GM13977 (cell line): Measurements from ENCODE around the gene LRRC23.

Source experiments
- DNase-seq: peaks from one replicate; pipeline ENCODE4 v3.0.0; 2012; ENCODE audit warnings: low spot score
- CTCF ChIP-seq: IDR thresholded peaks from 2 replicates; pipeline ENCODE4 v1.5.1; 2012; ENCODE audit warnings: mild to moderate bottlenecking, control low read depth; ENCODE audit not compliant: insufficient read depth; ENCODE audit errors: extremely low read depth, missing control alignments
- in situ Hi-C: fragments of 300-500 bp; cut with MboI; formaldehyde crosslinking; loops from one replicate; pipeline ENCODE4 v1.12.0; 2022; ENCODE audit warnings: low sequenced_read_pairs, low pct_unique_long_range_greater_than_20kb, mixed read lengths, inconsistent platforms; ENCODE audit not compliant: unreplicated experiment

Gene LRRC23

GRCh38 chr12:6936194-6936635 lies 31.6 kb downstream of the LRRC23 start:
- no peak for TF ChIP-seq CTCF
- no peak for DNase-seq
- in situ Hi-C loops, result loop anchor here (25.0 kb wide), 1 partner anchor 176 kb away; the partner anchor contains the start of gene C1RL

DNA sequence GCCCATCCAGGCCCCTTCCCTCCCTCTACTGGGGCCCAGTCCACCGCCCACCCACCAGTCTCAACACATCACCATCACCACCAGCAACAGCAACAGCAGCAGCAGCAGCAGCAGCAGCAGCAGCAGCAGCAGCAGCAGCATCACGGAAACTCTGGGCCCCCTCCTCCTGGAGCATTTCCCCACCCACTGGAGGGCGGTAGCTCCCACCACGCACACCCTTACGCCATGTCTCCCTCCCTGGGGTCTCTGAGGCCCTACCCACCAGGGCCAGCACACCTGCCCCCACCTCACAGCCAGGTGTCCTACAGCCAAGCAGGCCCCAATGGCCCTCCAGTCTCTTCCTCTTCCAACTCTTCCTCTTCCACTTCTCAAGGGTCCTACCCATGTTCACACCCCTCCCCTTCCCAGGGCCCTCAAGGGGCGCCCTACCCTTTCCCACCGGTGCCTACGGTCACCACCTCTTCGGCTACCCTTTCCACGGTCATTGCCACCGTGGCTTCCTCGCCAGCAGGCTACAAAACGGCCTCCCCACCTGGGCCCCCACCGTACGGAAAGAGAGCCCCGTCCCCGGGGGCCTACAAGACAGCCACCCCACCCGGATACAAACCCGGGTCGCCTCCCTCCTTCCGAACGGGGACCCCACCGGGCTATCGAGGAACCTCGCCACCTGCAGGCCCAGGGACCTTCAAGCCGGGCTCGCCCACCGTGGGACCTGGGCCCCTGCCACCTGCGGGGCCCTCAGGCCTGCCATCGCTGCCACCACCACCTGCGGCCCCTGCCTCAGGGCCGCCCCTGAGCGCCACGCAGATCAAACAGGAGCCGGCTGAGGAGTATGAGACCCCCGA lies 32.2 kb downstream of the LRRC23 start:
- peak; percentile 65 for DNase-seq
- in situ Hi-C loops, result loop anchor here (25.0 kb wide), 1 partner anchor 175 kb away; the partner anchor contains the start of gene C1RL
- TF ChIP-seq CTCF, result peak; percentile 6

GRCh38 chr12:6937481-6938352 lies 33.1 kb downstream of the LRRC23 start:
- in situ Hi-C loops, result loop anchor here (25.0 kb wide), 1 partner anchor 175 kb away; the partner anchor contains the start of gene C1RL

DNA sequence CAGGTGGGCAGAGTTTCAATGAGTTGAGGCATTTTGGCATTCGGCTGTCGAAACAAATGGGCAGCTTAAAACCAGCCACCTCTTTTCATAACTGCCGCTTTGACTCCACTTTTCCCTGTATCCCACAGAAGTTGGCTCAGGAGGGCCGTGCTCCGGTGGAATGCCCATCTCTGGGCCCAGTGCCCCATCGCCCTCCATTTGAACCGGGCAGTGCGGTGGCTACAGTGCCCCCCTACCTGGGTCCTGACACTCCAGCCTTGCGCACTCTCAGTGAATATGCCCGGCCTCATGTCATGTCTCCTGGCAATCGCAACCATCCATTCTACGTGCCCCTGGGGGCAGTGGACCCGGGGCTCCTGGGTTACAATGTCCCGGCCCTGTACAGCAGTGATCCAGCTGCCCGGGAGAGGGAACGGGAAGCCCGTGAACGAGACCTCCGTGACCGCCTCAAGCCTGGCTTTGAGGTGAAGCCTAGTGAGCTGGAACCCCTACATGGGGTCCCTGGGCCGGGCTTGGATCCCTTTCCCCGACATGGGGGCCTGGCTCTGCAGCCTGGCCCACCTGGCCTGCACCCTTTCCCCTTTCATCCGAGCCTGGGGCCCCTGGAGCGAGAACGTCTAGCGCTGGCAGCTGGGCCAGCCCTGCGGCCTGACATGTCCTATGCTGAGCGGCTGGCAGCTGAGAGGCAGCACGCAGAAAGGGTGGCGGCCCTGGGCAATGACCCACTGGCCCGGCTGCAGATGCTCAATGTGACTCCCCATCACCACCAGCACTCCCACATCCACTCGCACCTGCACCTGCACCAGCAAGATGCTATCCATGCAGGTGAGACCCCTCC lies 34.0 kb downstream of the LRRC23 start:
- no peak for DNase-seq
- in situ Hi-C loops, result loop anchor here (25.0 kb wide), 1 partner anchor 174 kb away; the partner anchor contains the start of gene C1RL
- no peak for TF ChIP-seq CTCF

More at GRCh38 chr12:6937481-6938352, 33.1 kb downstream of the LRRC23 start:
- TF ChIP-seq CTCF, result peak; percentile 97
- DNase-seq, result peak; percentile 91

GRCh38 chr12:6939191-6939540 lies 34.5 kb downstream of the LRRC23 start:
- DNase-seq, result no peak
- in situ Hi-C loops, result loop anchor here (25.0 kb wide), 1 partner anchor 173 kb away; the partner anchor contains the start of gene C1RL
- no peak for TF ChIP-seq CTCF
